ENCODE results near the gene TDRD9. TPM values are rescaled to one million over a fixed set of nuclear protein-coding genes. Genes with fewer than 3 reads are reported as not detected.
"Not testable (repeated sequence)": the region's sequence is repeated elsewhere in the genome, so short reads cannot be mapped to it uniquely, and the experiment has no call there.

The TDRD9 gene
- total RNA-seq, result under 1 TPM; 0.50 to 0.93 TPM

- CTCF ChIA-PET, result no interaction called here
- POLR2A ChIA-PET, result interaction anchor here (0.6 kb wide), 2 partner anchors 56 to 324 kb away, joined by 5 to 6 read pairs; no protein-coding TSS in a partner anchor
Measured at GRCh38 chr14:103928011-103928890, at the start of gene TDRD9. Gene TDRD9 (plus strand): TSS chr14:103928456. CDS start chr14:103928510, 54 bp downstream.

GRCh38 chr14:103879118-103879569 lies 49.1 kb upstream of the TDRD9 start:
- ChIA-PET CTCF (interaction anchor here (0.8 to 2.2 kb wide), 3 partner anchors 8 to 31 kb away, joined by 4 to 7 read pairs (median 6); no protein-coding TSS in a partner anchor), POLR2A (no interaction called here)

- POLR2A ChIA-PET, result interaction anchor here (0.7 kb wide), 1 partner anchor 809 kb away, joined by 3 read pairs; no protein-coding TSS in a partner anchor
- CTCF ChIA-PET, result interaction anchor here (0.8 to 2.2 kb wide), 3 partner anchors 9 to 31 kb away, joined by 4 to 7 read pairs (median 6); no protein-coding TSS in a partner anchor
Measured at GRCh38 chr14:103879570-103880347, 48.5 kb upstream of the TDRD9 start.

- ChIA-PET POLR2A (interaction anchor here (0.6 to 0.7 kb wide), 2 partner anchors 36 to 808 kb away, joined by 3 to 6 read pairs; no protein-coding TSS in a partner anchor), CTCF (interaction anchor here (1.1 to 2.2 kb wide), 2 partner anchors 20 to 71 kb away, joined by 3 to 7 read pairs; no protein-coding TSS in a partner anchor)
Measured at GRCh38 chr14:103880348-103881267, 47.6 kb upstream of the TDRD9 start.

GRCh38 chr14:103881268-103882201 lies 46.7 kb upstream of the TDRD9 start:
- CTCF ChIA-PET, result interaction anchor here (1.0 to 1.1 kb wide), 2 partner anchors 19 to 72 kb away, joined by 3 read pairs; no protein-coding TSS in a partner anchor
- POLR2A ChIA-PET, result no interaction called here

GRCh38 chr14:103882503-103883262 lies 45.6 kb upstream of the TDRD9 start:
- ChIA-PET CTCF (interaction anchor here (1.0 kb wide), 1 partner anchor 18 kb away, joined by 3 read pairs; no protein-coding TSS in a partner anchor), POLR2A (no interaction called here)

GRCh38 chr14:103883263-103883523 lies 45.1 kb upstream of the TDRD9 start:
- CTCF ChIA-PET, result no interaction called here
- POLR2A ChIA-PET, result no interaction called here

GRCh38 chr14:103884854-103885253 lies 43.4 kb upstream of the TDRD9 start:
- POLR2A ChIA-PET, result no interaction called here
- CTCF ChIA-PET, result interaction anchor here (1.2 kb wide), 1 partner anchor 25 kb away, joined by 4 read pairs; no protein-coding TSS in a partner anchor

GRCh38 chr14:103885509-103885932 lies 42.7 kb upstream of the TDRD9 start:
- ChIA-PET CTCF (interaction anchor here (1.2 kb wide), 1 partner anchor 24 kb away, joined by 4 read pairs; no protein-coding TSS in a partner anchor), POLR2A (no interaction called here)

GRCh38 chr14:103886304-103887169 lies 41.7 kb upstream of the TDRD9 start:
- ChIA-PET POLR2A (no interaction called here), CTCF (no interaction called here)

- POLR2A ChIA-PET, result no interaction called here
Measured at GRCh38 chr14:103887170-103887501, 41.1 kb upstream of the TDRD9 start.

GRCh38 chr14:103887557-103888115 lies 40.6 kb upstream of the TDRD9 start:
- POLR2A ChIA-PET, result no interaction called here
- CTCF ChIA-PET, result interaction anchor here (1.2 kb wide), 1 partner anchor 23 kb away, joined by 4 read pairs; no protein-coding TSS in a partner anchor

More at GRCh38 chr14:103887170-103887501, 41.1 kb upstream of the TDRD9 start:
- CTCF ChIA-PET, result interaction anchor here (1.2 kb wide), 1 partner anchor 23 kb away, joined by 4 read pairs; no protein-coding TSS in a partner anchor

- CTCF ChIA-PET, POLR2A ChIA-PET: not testable (repeated sequence)
Measured at GRCh38 chr14:103889002-103889312, 39.3 kb upstream of the TDRD9 start.

- POLR2A ChIA-PET, result no interaction called here
- CTCF ChIA-PET, result no interaction called here
Measured at GRCh38 chr14:103889313-103890051, 38.8 kb upstream of the TDRD9 start.

- CTCF ChIA-PET, result interaction anchor here (2.3 kb wide), 1 partner anchor 11 kb away, joined by 8 read pairs; no protein-coding TSS in a partner anchor
- POLR2A ChIA-PET, result no interaction called here
Measured at GRCh38 chr14:103890052-103890371, 38.2 kb upstream of the TDRD9 start.
